GM19463 (cell line): ENCODE data around the gene PARD6G.

Experiments used
- ATAC-seq: cut with Tn5 transposase; IDR thresholded peaks from one replicate; pipeline ENCODE4 v1.9.1; 2021; ENCODE audit warnings: mild to moderate bottlenecking, moderate library complexity; ENCODE audit not compliant: unreplicated experiment

The PARD6G gene

DNA sequence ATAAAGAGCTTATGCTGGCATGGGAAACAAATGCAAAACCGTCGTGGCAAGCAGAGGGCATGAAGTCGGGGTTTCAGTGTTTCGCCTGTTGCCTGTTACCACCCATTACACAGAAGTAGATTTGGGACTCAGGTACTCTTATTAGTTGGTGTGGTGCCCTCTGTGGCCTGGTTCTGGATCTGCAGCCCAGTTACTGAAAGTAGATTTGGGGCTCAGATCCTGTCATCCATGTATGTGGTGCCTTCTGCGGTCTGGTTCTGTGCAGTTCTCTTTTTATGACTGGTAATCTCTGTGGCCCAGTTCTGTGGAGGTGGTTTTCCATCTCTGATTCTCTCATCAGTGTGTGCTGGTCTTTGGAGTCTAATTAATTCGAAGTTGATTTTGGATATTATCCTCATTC lies 93.0 kb downstream of the PARD6G start:
- ATAC-seq: peak; percentile 54

DNA sequence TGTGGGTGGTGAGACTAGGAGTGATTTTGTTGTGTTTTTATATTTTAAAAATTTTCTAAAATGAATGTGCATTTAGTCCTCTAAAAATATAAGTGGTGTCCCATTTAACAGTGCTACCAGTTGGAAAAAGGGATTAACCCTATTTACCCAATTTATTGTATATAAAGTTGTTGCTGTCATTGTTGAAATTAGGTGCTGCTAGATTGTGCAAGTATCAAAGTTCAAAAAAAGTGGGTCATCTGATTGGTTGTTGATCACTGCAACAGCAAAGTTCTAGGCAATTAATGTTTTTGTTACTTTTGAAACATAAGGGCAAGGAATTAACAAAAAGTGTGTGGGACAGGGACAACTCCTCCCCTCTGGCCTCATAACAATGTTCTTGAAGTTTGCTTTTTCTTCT lies 97.6 kb downstream of the PARD6G start:
- no peak for ATAC-seq

DNA sequence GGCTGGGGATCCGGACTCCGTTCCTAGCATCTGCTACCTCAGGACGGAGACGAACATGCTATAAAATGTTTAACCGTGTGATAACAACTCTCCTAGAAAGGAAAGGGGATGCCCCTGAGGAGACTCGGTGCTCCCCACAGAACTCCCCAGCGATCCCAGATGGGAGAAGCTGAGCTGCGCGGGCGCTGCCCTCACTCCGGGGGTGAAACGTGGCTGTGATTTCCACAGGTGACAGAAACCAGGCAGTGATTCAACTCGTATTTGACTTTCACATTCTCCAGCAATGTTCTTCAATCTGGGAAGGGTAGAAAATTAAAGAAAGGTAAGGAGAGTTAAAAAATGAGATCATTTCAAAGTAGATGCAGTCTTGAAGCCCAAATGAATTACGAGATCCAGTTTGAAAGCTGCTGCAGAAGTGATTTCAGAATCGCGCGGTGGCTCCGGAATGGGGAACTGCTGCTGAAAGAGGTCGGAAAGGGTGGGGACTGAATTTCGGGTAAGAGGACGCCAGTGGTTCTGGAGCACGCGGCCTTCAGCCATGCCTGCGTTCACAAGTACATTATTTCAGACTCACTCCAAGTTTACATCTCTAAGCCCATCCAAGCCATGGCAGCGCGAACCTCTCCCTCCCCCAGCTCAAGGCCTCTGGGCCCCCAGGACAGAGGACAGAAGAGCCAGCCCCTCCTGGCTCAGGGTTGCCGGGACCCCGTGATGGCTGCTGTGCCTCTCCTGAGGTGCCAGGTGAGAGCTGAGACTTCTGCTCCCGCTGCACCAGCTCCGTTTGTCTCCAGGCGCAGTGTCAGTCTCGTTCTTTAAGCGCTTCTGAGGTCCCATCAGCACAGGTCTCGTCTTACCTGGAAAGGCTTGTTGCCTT lies 98.8 kb downstream of the PARD6G start:
- ATAC-seq: no peak

- ATAC-seq: peak; percentile 86
Observed at GRCh38 chr18:80147418-80148325, 99.6 kb downstream of the PARD6G start.

DNA sequence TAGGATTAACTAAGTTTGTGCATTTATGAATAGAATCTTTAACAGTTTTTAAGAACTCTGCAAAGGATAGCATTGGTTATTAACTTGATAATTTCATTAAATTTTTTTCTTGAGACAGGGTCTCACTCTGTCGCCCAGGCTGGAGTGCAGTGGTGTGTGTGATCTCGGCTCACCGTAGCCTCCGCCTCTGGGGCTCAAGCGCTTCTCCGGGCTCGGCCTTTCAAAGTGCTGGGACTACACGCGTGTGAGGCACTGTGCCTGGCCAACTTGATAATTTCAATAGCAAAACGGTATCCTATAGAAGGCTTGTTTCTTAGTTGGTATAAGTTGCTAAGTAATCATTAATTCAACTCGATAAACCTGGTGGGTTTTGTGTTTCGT lies 100.3 kb downstream of the PARD6G start:
- ATAC-seq: peak; percentile 36

GRCh38 chr18:80145196-80145804 lies 102.0 kb downstream of the PARD6G start:
- ATAC-seq: no peak

DNA sequence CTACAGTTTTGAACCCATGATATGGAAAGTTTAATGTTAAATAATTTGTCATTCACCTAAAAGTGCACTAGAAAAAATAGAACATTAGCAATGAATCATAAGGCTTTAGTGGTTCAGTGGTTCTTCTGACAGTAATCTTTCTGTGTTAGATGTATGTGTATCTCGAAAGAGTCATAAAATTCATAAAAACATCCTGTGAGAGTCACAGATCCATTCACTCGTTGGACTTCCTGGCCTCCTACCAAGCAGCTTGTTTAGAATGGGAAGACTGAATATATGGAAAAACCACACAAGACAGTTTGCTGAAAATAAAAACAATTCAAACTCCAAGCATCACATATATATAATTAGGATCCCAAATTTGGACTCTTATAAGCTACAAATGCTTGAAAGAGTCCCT lies 103.4 kb downstream of the PARD6G start:
- ATAC-seq: no peak

- no peak for ATAC-seq
Observed at GRCh38 chr18:80140455-80140985, 106.8 kb downstream of the PARD6G start.

DNA sequence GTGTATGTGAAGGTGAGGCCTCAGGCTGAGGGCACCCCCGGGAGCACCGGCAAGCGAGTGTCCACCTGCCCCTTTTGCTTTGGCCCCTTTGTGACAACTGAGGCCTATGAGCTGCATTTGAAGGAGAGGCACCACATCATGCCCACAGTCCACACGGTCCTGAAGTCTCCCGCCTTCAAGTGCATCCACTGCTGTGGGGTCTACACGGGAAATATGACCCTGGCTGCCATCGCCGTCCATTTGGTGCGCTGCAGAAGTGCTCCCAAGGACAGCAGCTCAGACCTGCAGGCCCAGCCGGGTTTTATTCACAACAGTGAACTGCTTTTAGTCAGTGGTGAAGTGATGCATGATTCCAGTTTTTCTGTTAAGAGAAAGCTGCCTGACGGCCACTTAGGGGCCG lies 109.3 kb downstream of the PARD6G start:
- ATAC-seq: no peak

DNA sequence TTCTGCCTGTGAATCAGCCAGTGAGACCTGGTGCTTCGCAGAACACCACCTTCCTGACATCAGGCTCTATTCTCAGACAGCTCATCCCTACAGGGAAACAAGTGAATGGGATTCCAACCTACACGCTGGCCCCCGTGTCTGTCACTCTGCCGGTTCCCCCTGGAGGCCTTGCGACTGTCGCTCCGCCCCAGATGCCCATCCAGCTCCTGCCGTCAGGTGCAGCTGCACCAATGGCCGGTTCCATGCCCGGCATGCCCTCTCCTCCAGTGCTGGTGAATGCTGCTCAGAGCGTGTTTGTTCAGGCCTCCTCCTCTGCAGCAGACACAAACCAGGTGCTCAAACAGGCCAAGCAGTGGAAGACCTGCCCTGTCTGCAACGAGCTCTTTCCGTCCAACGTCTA lies 110.2 kb downstream of the PARD6G start:
- no peak for ATAC-seq

DNA sequence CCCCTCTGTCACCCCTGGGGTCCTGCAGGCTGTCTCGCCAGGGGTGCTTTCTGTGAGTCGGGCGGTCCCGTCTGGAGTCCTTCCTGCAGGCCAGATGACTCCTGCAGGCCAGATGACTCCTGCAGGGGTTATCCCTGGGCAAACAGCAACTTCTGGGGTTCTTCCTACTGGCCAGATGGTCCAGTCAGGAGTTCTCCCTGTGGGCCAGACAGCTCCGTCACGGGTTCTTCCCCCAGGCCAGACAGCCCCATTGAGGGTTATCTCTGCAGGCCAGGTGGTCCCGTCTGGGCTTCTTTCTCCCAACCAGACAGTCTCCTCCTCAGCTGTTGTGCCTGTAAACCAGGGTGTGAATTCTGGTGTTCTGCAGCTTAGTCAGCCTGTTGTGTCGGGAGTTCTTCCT lies 110.6 kb downstream of the PARD6G start:
- no peak for ATAC-seq

DNA sequence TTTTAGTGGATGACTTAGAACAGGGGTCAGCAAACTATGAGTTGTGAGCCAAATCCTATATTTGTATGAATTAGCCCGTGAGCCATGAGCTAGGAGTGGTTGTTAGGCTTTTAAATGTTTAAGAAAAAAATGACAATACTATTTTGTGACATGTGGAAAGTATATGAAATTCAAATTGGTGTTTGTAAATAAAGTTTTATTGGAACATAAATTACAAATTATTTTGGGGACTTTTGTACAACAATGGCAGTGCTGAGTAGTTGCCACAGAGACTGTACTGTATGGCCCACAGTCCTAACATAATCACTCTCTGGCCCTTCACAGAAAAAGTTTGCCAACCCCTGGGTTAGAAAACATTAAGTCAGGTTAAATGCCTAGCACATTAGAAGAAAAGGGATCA lies 112.2 kb downstream of the PARD6G start:
- ATAC-seq: no peak

DNA sequence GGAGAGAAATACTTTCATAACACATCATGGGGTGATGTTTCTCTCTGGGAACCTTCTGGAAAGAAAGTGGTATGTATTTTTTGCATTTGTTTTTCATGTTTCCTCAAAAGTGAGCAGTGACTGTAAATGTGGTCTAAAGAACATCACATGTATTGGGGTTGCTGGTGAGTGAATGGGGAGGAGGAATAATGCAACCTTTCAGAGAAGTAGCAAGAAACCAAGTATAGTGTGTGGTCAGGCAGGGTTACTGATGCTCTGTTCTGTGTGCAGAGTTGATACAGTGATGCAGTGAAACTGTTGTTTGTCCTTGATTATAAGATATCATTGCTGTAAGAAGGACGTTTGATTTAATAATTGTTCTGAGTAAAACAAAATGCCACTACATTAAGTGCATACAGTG lies 114.2 kb downstream of the PARD6G start:
- ATAC-seq: no peak

DNA sequence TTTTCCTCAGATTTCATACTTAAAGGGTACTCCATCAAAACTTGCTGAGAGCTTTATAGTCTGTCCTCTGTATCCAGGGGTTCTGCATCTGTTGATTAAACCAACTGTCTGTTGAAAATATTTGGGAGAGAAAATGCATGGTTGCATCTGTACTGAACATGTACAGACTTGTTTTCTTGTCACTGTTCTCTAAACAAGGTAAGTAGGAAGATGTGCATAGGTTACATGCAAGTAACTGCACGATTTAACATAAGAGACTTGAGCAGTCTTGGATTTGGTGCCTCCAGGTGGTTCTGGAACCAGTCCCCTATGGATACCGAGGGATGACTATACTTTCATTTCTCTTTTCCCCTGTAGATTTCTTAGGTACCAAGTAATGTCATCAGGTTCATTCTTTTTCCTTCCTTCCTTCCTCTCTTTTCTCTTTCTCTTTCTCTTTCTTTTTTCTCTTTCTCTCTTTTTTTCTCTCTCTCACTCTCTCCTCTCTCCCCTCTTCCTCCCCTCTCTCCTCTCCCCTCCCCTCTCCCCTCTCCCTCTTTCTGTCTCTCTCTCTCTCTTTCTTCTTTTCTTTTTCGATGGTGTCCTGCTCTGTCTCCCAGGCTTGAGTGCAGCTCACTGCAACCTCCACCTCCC lies 115.0 kb downstream of the PARD6G start:
- no peak for ATAC-seq

DNA sequence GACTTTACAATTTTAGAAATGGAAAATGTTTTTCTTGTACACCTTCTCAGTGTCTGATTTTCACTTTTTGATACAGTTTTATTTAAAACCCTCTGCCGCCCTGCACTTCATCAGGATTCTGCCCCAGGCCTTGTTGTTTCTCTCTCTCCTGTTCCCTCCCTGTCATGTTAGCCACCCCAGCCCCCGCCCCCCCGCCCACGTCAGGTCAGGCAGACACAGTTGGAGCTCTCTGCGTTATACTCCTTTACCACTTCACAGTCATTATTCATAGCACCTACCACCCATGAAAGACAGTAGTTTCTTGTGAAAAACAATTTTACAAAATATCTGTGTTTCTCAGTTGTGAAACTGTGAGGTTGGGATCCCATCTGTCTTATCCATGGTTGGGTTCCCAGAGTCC lies 116.8 kb downstream of the PARD6G start:
- ATAC-seq: no peak

GRCh38 chr18:80129672-80130367 lies 117.5 kb downstream of the PARD6G start:
- ATAC-seq: no peak

DNA sequence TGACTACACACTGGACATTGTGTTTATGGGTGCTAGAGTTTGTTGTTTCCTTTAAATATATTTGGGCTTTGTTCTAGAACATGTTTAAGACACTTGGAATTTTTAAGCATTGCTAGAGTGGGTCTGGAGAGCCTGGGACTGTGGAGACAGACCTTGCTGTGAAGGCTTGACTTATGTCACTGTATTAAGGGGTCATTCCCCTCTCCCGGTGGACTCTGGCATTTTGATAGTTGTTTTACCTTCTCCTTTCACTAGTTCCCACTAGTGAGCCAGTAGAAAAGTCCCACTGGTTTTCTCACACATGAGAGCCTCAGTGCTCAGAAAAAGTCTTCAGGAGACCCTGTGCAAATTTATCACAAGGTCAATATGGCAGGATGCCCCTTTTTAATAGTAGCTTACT lies 119.7 kb downstream of the PARD6G start:
- no peak for ATAC-seq

GRCh38 chr18:80126797-80127196 lies 120.5 kb downstream of the PARD6G start:
- ATAC-seq: no peak

GRCh38 chr18:80124131-80124530 lies 123.2 kb downstream of the PARD6G start:
- ATAC-seq: no peak

GRCh38 chr18:80120932-80121331 lies 126.4 kb downstream of the PARD6G start:
- ATAC-seq: no peak
